GM18511 (cell line): ENCODE results near the gene SPINK13.
"Not testable (repeated sequence)": the region's sequence is repeated elsewhere in the genome, so short reads cannot be mapped to it uniquely, and the experiment has no call there.

Source experiments
- ATAC-seq: cut with Tn5 transposase; IDR thresholded peaks from one replicate; pipeline ENCODE4 v1.9.1; 2021; ENCODE audit warnings: mild to moderate bottlenecking, moderate library complexity; ENCODE audit not compliant: unreplicated experiment

Gene SPINK13

DNA sequence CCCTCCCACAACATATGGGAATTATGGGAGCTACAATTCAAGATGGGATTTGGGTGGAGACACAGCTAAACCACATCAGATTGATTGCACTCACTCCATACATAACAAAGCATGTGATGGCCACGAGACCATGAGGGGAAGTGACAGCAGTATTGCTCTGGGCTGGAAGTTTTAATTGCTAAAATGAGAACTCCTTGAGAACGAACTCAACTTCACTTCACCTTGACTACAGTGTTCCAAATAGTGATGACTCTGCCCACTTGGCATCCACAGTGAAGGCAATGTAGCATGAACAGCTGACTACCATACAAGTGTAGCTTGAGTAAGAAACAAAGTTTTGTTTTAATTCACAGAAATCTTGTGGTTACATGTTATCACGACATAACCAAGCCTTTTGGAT is 42.9 kb downstream of the SPINK13 start:
- ATAC-seq, result no peak

DNA sequence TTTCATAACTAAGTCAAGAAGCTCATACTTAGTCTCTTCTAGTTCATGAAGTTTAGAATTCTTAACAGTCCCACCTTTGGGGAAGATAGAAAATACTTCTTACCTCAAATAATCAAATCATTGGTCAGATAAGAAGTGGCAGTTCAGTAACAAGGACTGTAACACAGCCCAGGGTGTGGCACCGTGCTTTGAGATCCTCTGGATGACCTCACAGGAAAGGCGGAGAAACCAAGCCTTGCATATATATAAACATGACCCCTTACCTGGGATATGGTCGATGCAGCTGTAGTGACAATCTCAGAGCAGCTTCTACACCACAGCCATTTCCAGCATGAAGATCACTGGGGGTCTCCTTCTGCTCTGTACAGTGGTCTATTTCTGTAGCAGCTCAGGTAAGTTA is 43.6 kb downstream of the SPINK13 start, which contains the start of gene SPINK7:
Gene SPINK7, plus strand, starts transcription at position 271 of the 400 bp plus-strand sequence. Its CDS starts 61 bp downstream, at position 332.
- ATAC-seq, result no peak

DNA sequence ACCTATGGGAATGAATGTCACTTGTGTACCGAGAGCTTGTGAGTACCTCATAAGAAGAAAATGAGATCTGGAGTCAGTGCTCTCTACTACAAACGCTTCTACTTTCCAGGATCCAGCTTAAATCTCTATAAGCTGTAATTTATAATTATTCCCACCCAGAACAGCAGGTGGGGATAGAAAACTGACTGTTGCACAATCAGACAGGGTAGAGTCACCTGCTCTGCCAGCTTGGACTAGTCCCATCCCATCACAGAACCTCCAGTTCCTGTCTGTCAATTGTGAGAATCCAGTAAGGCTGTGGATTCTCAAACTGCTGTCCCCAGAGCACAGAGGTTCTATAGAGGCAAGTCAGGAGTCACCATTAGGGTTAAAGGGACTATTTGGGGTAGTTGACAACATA is 45.6 kb downstream of the SPINK13 start:
- no peak for ATAC-seq

DNA sequence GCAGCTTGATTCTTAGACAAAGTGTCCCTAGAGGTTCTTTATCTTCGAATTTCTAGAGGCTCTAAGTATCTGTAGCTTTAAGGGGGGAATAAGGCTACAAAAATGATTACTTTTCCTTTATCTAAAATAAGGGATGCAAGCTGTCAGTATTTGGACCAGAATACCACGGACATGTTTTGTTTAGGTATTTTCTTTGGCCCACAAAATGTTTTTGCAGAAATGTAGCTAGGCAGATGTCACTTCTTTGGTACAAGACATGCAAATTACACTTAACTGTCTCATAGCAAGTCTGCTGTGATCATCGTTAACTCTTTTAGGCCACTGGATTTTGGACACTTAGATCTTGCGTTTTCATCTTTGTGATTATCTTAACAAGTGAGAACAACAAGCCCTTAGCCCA is 46.1 kb downstream of the SPINK13 start:
- ATAC-seq, result no peak

DNA sequence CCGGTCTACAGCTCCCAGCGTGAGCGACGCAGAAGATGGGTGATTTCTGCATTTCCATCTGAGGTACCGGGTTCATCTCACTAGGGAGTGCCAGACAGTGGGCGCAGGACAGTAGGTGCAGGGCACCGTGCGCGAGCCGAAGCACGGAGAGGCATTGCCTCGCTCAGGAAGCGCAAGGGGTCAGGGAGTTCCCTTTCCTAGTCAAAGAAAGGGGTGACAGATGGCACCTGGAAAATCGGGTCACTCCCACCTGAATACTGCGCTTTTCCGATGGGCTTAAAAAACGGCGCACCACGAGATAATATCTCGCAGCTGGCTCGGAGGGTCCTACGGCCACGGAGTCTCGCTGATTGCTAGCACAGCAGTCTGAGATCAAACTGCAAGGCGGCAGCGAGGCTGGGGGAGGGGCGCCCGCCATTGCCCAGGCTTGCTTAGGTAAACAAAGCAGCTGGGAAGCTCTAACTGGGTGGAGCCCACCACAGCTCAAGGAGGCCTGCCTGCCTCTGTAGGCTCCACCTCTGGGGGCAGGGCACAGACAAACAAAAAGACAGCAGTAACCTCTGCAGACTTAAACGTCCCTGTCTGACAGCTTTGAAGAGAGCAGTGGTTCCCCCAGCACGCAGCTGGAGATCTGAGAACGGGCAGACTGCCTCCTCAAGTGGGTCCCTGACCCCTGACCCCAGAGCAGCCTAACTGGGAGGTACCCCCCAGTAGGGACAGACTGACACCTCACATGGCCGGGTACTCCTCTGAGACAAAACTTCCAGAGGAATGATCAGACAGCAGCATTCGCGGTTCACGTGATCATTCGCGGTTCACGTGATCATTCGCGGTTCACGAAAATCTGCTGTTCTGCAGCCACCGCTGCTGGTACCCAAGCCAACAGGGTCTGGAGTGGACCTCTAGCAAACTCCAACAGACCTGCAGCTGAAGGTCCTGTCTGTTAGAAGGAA is 51.7 kb downstream of the SPINK13 start:
- ATAC-seq, result not testable (repeated sequence)

DNA sequence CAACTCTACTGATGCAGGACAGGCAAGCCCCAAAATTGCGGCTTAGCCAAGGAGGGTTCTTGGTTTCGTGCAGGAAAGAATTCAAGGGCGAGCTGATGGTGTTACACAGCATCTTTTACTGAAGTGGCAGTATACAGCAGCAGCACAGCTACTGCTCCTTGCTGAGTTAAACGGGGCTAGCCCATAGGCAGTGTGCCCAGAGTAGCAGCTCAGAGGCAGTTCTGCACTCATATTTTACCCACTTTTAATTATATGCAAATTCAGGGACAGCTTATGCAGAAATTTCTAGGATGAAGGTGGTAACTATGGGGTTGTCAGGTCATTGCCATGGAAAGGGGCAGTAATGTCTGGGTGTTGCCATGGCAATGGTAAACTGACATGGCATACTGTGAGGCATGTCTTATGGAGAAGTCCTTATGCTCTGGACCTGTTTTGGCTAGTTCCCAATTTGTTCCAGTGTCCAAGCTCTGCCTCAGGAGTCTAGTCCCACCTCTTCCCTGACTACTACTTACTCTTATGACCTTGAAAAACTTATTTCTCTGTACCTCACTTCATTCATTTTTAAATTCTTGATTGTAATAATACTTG is 64.8 kb downstream of the SPINK13 start:
- ATAC-seq, result no peak

DNA sequence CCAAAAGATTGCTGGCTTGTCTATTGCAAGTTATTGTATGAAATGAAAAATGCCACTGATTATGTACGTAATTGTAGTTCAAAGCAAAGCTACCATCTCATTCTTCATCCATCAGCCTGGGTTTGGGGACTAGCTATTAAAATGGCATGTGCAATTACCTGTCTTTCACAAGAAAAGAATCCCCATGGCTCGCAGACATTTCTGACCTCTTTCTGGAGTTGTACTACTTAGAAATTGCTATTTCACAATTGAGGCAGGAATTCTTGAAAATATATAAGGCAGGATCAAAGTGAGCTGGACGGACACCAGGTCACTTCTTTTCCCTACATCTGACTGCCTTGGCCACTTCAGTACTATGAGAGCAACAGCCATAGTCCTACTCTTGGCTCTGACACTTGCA is 66.7 kb downstream of the SPINK13 start, which contains the start of gene SPINK9:
Gene SPINK9, plus strand, starts transcription at position 301 of the 400 bp plus-strand sequence. Its CDS starts 55 bp downstream, at position 356.
- ATAC-seq, result no peak
